ENCODE measurements around the gene GCDH.

DNA sequence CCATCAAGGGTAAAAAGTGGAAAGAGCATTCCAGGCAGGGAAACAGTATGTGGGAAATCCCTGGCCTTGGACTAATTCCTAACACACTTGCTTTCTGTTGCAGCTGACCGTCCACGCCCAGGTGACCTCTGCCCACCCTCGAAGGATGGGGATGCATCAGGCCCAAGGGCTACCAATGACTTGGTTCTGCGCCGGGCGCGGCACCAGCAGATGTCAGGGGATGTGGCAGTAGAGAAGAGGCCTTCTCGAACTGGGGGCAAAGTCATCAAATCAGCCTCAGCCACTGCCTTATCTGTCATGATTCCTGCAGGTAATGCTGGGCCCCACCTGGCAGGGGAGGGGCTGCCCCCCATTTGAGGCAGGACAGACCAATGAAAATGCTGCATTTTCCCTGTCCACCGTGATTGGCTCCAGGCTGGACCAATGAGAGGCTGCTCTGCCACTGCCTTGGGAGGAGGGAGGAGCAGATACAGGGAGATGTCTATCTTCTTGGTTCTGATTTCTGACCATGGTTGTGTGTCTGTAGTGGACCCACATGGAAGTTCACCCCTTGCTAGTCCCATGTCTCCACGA is 22.3 kb upstream of the GCDH start:
- TF ChIP-seq EZH2 (IDR thresholded peaks at IDR 0.05; ENCODE audit: insufficient read depth, poor library complexity, severe bottlenecking) (no peak), EZH2phosphoT487 (IDR thresholded peaks at IDR 0.05; ENCODE audit: insufficient read depth, low read depth) (no peak)

All from GM23248 (cell line).